AG09319 (cell line): ENCODE data around the gene NADSYN1.

Source experiments
- DNase-seq: peaks from one replicate; pipeline ENCODE4 v3.0.0-alpha.2; 2010; ENCODE audit warnings: low read depth; ENCODE audit errors: extremely low read depth
- CTCF ChIP-seq: IDR thresholded peaks from 2 replicates; pipeline ENCODE4 v1.5.1; 2011; ENCODE audit warnings: low read depth, mild to moderate bottlenecking, inconsistent platforms, low read length, moderate library complexity

The NADSYN1 gene

GRCh38 chr11:71459076-71459766 lies 6.2 kb downstream of the NADSYN1 start:
- no peak for TF ChIP-seq CTCF
- DNase-seq: no peak

- TF ChIP-seq CTCF: no peak
- DNase-seq: no peak
Observed at GRCh38 chr11:71459767-71460320, 6.8 kb downstream of the NADSYN1 start.

- no peak for DNase-seq
- no peak for TF ChIP-seq CTCF
Observed at GRCh38 chr11:71461696-71462095, 8.7 kb downstream of the NADSYN1 start.

GRCh38 chr11:71462726-71463125 lies 9.7 kb downstream of the NADSYN1 start:
- TF ChIP-seq CTCF: no peak
- no peak for DNase-seq

- no peak for DNase-seq
- no peak for TF ChIP-seq CTCF
Observed at GRCh38 chr11:71463331-71464211, 10.6 kb downstream of the NADSYN1 start.

GRCh38 chr11:71465054-71465453 lies 12.1 kb downstream of the NADSYN1 start:
- DNase-seq: no peak
- TF ChIP-seq CTCF: no peak

GRCh38 chr11:71466358-71466757 lies 13.4 kb downstream of the NADSYN1 start:
- no peak for DNase-seq
- no peak for TF ChIP-seq CTCF
